CD4-positive, alpha-beta T cell treated with Interleukin-4 for 1 hour (primary cell): ENCODE results near the gene C19orf73.

Source experiments
- DNase-seq, 2 donors: peaks; one replicate each; pipeline ENCODE4 v3.0.0-alpha.2; 2020 to 2022

C19orf73 gene

GRCh38 chr19:49120868-49121267, 1.9 kb upstream of the C19orf73 start:
- no peak for DNase-seq

GRCh38 chr19:49120325-49120683, 1.4 kb upstream of the C19orf73 start:
- no peak for DNase-seq

GRCh38 chr19:49119411-49120324, 725 bp upstream of the C19orf73 start, which contains the start of gene PPFIA3:
Gene PPFIA3, plus strand, starts transcription at chr19:49119544. Its CDS starts 8,330 bp downstream, at chr19:49127874.
- peak in 1 of 2 donors; percentile 30 for DNase-seq

GRCh38 chr19:49117677-49118564, 1.0 kb downstream of the C19orf73 start:
- no peak for DNase-seq

- DNase-seq, result no peak
Observed at GRCh38 chr19:49116544-49116943, 2.4 kb downstream of the C19orf73 start.

GRCh38 chr19:49114630-49115363, 4.1 kb downstream of the C19orf73 start:
- peak; percentile 55 to 56 for DNase-seq

- peak; percentile 75 to 81 for DNase-seq
Observed at GRCh38 chr19:49113762-49114629, 4.9 kb downstream of the C19orf73 start, which contains the start of gene LIN7B. Gene LIN7B, plus strand, starts transcription at chr19:49114370. Its CDS starts 35 bp downstream, at chr19:49114405.

- no peak for DNase-seq
Observed at GRCh38 chr19:49111218-49111998, 7.5 kb downstream of the C19orf73 start.

- DNase-seq, result no peak
Observed at GRCh38 chr19:49110567-49110966, 8.4 kb downstream of the C19orf73 start.

GRCh38 chr19:49109569-49110233, 9.2 kb downstream of the C19orf73 start:
- DNase-seq, result no peak

- DNase-seq, result no peak
Observed at GRCh38 chr19:49109051-49109450, 9.9 kb downstream of the C19orf73 start.

GRCh38 chr19:49107625-49108459, 11.1 kb downstream of the C19orf73 start:
- DNase-seq, result no peak

GRCh38 chr19:49106648-49107135, 12.3 kb downstream of the C19orf73 start:
- DNase-seq, result peak; percentile 59 to 68

GRCh38 chr19:49104229-49104864, 14.6 kb downstream of the C19orf73 start:
- no peak for DNase-seq

GRCh38 chr19:49103331-49104085, 15.4 kb downstream of the C19orf73 start:
- no peak for DNase-seq

- no peak for DNase-seq
Observed at GRCh38 chr19:49102303-49102702, 16.6 kb downstream of the C19orf73 start.

- no peak for DNase-seq
Observed at GRCh38 chr19:49101160-49101559, 17.8 kb downstream of the C19orf73 start.

GRCh38 chr19:49098795-49099194, 20.1 kb downstream of the C19orf73 start:
- no peak for DNase-seq
